SK-N-SH treated with all-trans-retinoic acid at 6 μM for 48 hours (cell line): Measurements from ENCODE around the gene DDX20.

ENCODE experiments used
- ATAC-seq: fragments of 200-7000 bp; cut with Tn5 transposase; 3 replicates; pipeline ENCODE4 v1.9.1; 2020; ENCODE audit warnings: mild to moderate bottlenecking, moderate library complexity
- ARNTL ChIP-seq: fragments of 450-650 bp; formaldehyde crosslinking; IDR thresholded peaks from 2 replicates; pipeline ENCODE4 v1.5.0; 2020; ENCODE audit warnings: low read depth, mild to moderate bottlenecking, moderate library complexity, borderline replicate concordance
- BACH2 ChIP-seq: fragments of 250-450 bp; sonication (Bioruptor Pico); IDR thresholded peaks from 2 replicates; pipeline ENCODE4 v1.9.0; 2021; ENCODE audit warnings: mild to moderate bottlenecking, borderline replicate concordance
- CREB5 ChIP-seq: fragments of 250-450 bp; sonication (Bioruptor Pico); IDR thresholded peaks from 2 replicates; pipeline ENCODE4 v1.5.1; 2020; ENCODE audit warnings: low read depth, mild to moderate bottlenecking, moderate library complexity
- CSRNP3 ChIP-seq: fragments of 250-450 bp; sonication (Bioruptor Pico); IDR thresholded peaks from 2 replicates; pipeline ENCODE4 v1.5.1; 2021; ENCODE audit warnings: mild to moderate bottlenecking, moderate library complexity
- ESRRG ChIP-seq: fragments of 250-450 bp; sonication (Bioruptor Pico); IDR thresholded peaks from 2 replicates; pipeline ENCODE4 v1.6.1; 2021; ENCODE audit warnings: mild to moderate bottlenecking
- GLIS3 ChIP-seq: fragments of 250-450 bp; sonication (Bioruptor Pico); IDR thresholded peaks from 2 replicates; pipeline ENCODE4 v1.5.0; 2020; ENCODE audit warnings: mild to moderate bottlenecking, moderate library complexity
- ISL1 ChIP-seq: fragments of 250-450 bp; sonication (Bioruptor Pico); IDR thresholded peaks from 2 replicates; pipeline ENCODE4 v2.1.2; 2022; ENCODE audit warnings: mild to moderate bottlenecking, moderate library complexity
- OSR1 ChIP-seq: fragments of 250-450 bp; sonication (Bioruptor Pico); IDR thresholded peaks from 2 replicates; pipeline ENCODE4 v1.8.0; 2022; ENCODE audit warnings: moderate library complexity, mild to moderate bottlenecking, inconsistent platforms
- PATZ1 ChIP-seq: fragments of 250-450 bp; sonication (Bioruptor Pico); IDR thresholded peaks from 2 replicates; pipeline ENCODE4 v1.8.0; 2020; ENCODE audit warnings: mild to moderate bottlenecking, moderate library complexity, borderline replicate concordance
- POU6F1 ChIP-seq: fragments of 250-450 bp; sonication (Bioruptor Pico); IDR thresholded peaks from 2 replicates; pipeline ENCODE4 v1.8.0; 2021; ENCODE audit warnings: low read depth, mild to moderate bottlenecking, moderate library complexity, borderline replicate concordance
- PPARA ChIP-seq: fragments of 250-450 bp; sonication (Bioruptor Pico); IDR thresholded peaks from 2 replicates; pipeline ENCODE4 v1.5.0; 2020; ENCODE audit warnings: mild to moderate bottlenecking, borderline replicate concordance
- RARB ChIP-seq: fragments of 250-450 bp; sonication (Bioruptor Pico); IDR thresholded peaks from 2 replicates; pipeline ENCODE4 v1.8.0; 2021; ENCODE audit warnings: mild to moderate bottlenecking, moderate library complexity
- SNAI2 ChIP-seq: fragments of 250-450 bp; sonication (Bioruptor Pico); IDR thresholded peaks from 2 replicates; pipeline ENCODE4 v1.5.0; 2020; ENCODE audit warnings: mild to moderate bottlenecking, moderate library complexity
- TCF4 ChIP-seq: fragments of 250-450 bp; sonication (Bioruptor Pico); IDR thresholded peaks from 2 replicates; pipeline ENCODE4 v1.8.0; 2021; ENCODE audit warnings: mild to moderate bottlenecking, moderate library complexity, borderline replicate concordance
- TOX ChIP-seq: fragments of 250-450 bp; sonication (Bioruptor Pico); IDR thresholded peaks from 2 replicates; pipeline ENCODE4 v1.8.0; 2021; ENCODE audit warnings: mild to moderate bottlenecking, moderate library complexity, borderline replicate concordance
- TSHZ2 ChIP-seq: fragments of 250-450 bp; sonication (Bioruptor Pico); IDR thresholded peaks from 2 replicates; pipeline ENCODE4 v1.5.0; 2020; ENCODE audit warnings: mild to moderate bottlenecking, moderate library complexity
- ZC3H10 ChIP-seq: fragments of 250-450 bp; sonication (Bioruptor Pico); IDR thresholded peaks from 2 replicates; pipeline ENCODE4 v1.5.1; 2021; ENCODE audit warnings: mild to moderate bottlenecking, moderate library complexity
- ZFP3 ChIP-seq: fragments of 250-450 bp; sonication (Bioruptor Pico); IDR thresholded peaks from 2 replicates; pipeline ENCODE4 v1.5.0; 2020; ENCODE audit warnings: mild to moderate bottlenecking, moderate library complexity
- ZFP30 ChIP-seq: fragments of 450-650 bp; formaldehyde crosslinking; IDR thresholded peaks from 2 replicates; pipeline ENCODE4 v1.5.0; 2022; ENCODE audit warnings: mild to moderate bottlenecking, moderate library complexity
- ZNF565 ChIP-seq: fragments of 450-650 bp; formaldehyde crosslinking; conservative IDR thresholded peaks from 2 replicates; pipeline ENCODE4 v1.5.0; 2020; ENCODE audit warnings: low read depth, mild to moderate bottlenecking, moderate library complexity
- ZNF70 ChIP-seq: fragments of 450-650 bp; formaldehyde crosslinking; IDR thresholded peaks from 2 replicates; pipeline ENCODE4 v1.5.0; 2020; ENCODE audit warnings: mild to moderate bottlenecking, moderate library complexity
- ZNF8 ChIP-seq: fragments of 450-650 bp; formaldehyde crosslinking; IDR thresholded peaks from 2 replicates; pipeline ENCODE4 v1.5.0; 2020; ENCODE audit warnings: mild to moderate bottlenecking, moderate library complexity

DDX20 gene

GRCh38 chr1:111768023-111768422 lies 12.3 kb downstream of the DDX20 start:
- TF ChIP-seq OSR1 (no peak), ARNTL (CRISPR knock-in tag) (no peak), ZC3H10 (no peak), PATZ1 (CRISPR knock-in tag) (no peak), ZNF565 (no peak), BACH2 (CRISPR knock-in tag) (no peak), TSHZ2 (CRISPR knock-in tag) (no peak), PPARA (no peak), SNAI2 (CRISPR knock-in tag) (no peak), ZNF8 (CRISPR knock-in tag) (no peak), POU6F1 (CRISPR knock-in tag) (no peak), ZFP3 (CRISPR knock-in tag) (no peak), ZFP30 (CRISPR knock-in tag) (no peak), ESRRG (CRISPR knock-in tag) (no peak)
- ATAC-seq = no peak

- ATAC-seq = no peak
- no peak for TF ChIP-seq ZNF565
- TF ChIP-seq ISL1 (CRISPR knock-in tag) = no peak
- no peak for TF ChIP-seq ZNF70 (CRISPR knock-in tag)
- TF ChIP-seq CSRNP3 (CRISPR knock-in tag) = no peak
- no peak for TF ChIP-seq BACH2 (CRISPR knock-in tag)
- no peak for TF ChIP-seq RARB (CRISPR knock-in tag)
- no peak for TF ChIP-seq CREB5 (CRISPR knock-in tag)
- no peak for TF ChIP-seq ESRRG (CRISPR knock-in tag)
- TF ChIP-seq POU6F1 (CRISPR knock-in tag) = no peak
- TF ChIP-seq ZC3H10 = no peak
- no peak for TF ChIP-seq GLIS3 (CRISPR knock-in tag)
- TF ChIP-seq TSHZ2 (CRISPR knock-in tag) = no peak
- no peak for TF ChIP-seq TCF4 (CRISPR knock-in tag)
- TF ChIP-seq SNAI2 (CRISPR knock-in tag) = no peak
- TF ChIP-seq OSR1 = no peak
- TF ChIP-seq ZFP3 (CRISPR knock-in tag) = no peak
- no peak for TF ChIP-seq TOX
- TF ChIP-seq PPARA = no peak
- no peak for TF ChIP-seq ARNTL (CRISPR knock-in tag)
- TF ChIP-seq PATZ1 (CRISPR knock-in tag) = no peak
Observed at GRCh38 chr1:111768625-111769024, 12.9 kb downstream of the DDX20 start.
